Stimulated activated CD4-positive, alpha-beta T cell treated with anti-CD3 and anti-CD28 coated beads, Interleukin-1b, Interleukin-23, amount 100 ng/mL, for 1 hour (primary cell): ENCODE data around the gene DOCK10.
A peak's percentile ranks its signal among the peaks of the same experiment; 100 is the strongest.
"Not testable (repeated sequence)": the region's sequence is repeated elsewhere in the genome, so short reads cannot be mapped to it uniquely, and the experiment has no call there.

ENCODE experiments used
- DNase-seq, 2 donors: peaks; one replicate each; pipeline ENCODE4 v3.0.0-alpha.2; 2020; ENCODE audit warnings: low read depth in 2 of 2

The DOCK10 gene

GRCh38 chr2:225041851-225042799 is at the start of gene DOCK10:
DOCK10 (minus strand) TSS chr2:225042468; CDS start chr2:225042374, 94 bp downstream.
- peak in 1 of 2 donors; percentile 46 for DNase-seq

GRCh38 chr2:225091336-225091735 is 49.1 kb upstream of the DOCK10 start:
- no peak for DNase-seq

GRCh38 chr2:225090746-225091145 is 48.5 kb upstream of the DOCK10 start:
- no peak for DNase-seq

GRCh38 chr2:225086915-225087314 is 44.6 kb upstream of the DOCK10 start:
- DNase-seq, result no peak

- no peak for DNase-seq
Observed at GRCh38 chr2:225086439-225086838, 44.2 kb upstream of the DOCK10 start.

- no peak for DNase-seq
Observed at GRCh38 chr2:225083276-225083675, 41.0 kb upstream of the DOCK10 start.

- no peak for DNase-seq
Observed at GRCh38 chr2:225076125-225076524, 33.9 kb upstream of the DOCK10 start.

- no peak for DNase-seq
Observed at GRCh38 chr2:225074919-225075681, 32.8 kb upstream of the DOCK10 start.

- DNase-seq, result no peak
Observed at GRCh38 chr2:225074366-225074765, 32.1 kb upstream of the DOCK10 start.

GRCh38 chr2:225073198-225073597 is 30.9 kb upstream of the DOCK10 start:
- no peak for DNase-seq

GRCh38 chr2:225072444-225072843 is 30.2 kb upstream of the DOCK10 start:
- DNase-seq, result no peak

- no peak for DNase-seq
Observed at GRCh38 chr2:225070811-225071210, 28.5 kb upstream of the DOCK10 start.

GRCh38 chr2:225069966-225070365 is 27.7 kb upstream of the DOCK10 start:
- DNase-seq, result no peak

GRCh38 chr2:225069477-225069876 is 27.2 kb upstream of the DOCK10 start:
- no peak for DNase-seq

- DNase-seq, result no peak
Observed at GRCh38 chr2:225065882-225066281, 23.6 kb upstream of the DOCK10 start.

GRCh38 chr2:225064928-225065327 is 22.7 kb upstream of the DOCK10 start:
- no peak for DNase-seq

GRCh38 chr2:225064362-225064761 is 22.1 kb upstream of the DOCK10 start:
- DNase-seq, result no peak

GRCh38 chr2:225056330-225057073 is 14.2 kb upstream of the DOCK10 start:
- no peak for DNase-seq

- no peak for DNase-seq
Observed at GRCh38 chr2:225055714-225056113, 13.4 kb upstream of the DOCK10 start.

- DNase-seq, result no peak
Observed at GRCh38 chr2:225052703-225053102, 10.4 kb upstream of the DOCK10 start.

GRCh38 chr2:225047502-225047901 is 5.2 kb upstream of the DOCK10 start:
- DNase-seq, result not testable (repeated sequence)

GRCh38 chr2:225042800-225043167 is 516 bp upstream of the DOCK10 start:
- no peak for DNase-seq
